Measurements from ENCODE around the gene GARNL3. TPM values are rescaled to one million over a fixed set of nuclear protein-coding genes. Genes with fewer than 3 reads are reported as not detected.

Gene GARNL3
- total and polyA plus RNA-seq, 2 donors (not counting 3 experiments of a cell fraction or from before 2014, with no cell fraction given): 1.4 to 8.3 TPM

DNA sequence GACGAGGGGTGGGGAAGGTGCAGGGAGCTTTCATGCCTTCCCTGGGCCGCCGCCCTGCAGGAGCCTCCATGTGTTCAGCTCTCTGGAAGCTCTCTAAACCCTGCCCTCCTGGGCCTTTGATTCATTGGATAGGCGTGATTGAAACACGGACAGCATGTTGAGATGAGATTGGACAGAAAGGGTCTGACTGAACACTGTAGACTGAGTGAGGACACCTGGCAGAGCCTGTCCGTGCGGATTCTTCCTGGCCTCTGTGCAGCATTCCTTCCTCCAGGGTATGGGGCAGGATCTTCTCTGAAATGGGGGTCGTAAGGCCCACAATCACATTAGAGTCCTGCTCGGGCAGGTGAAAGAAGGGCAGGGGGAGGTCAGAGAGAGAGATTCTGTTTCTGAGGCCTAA lies 173.8 kb downstream of the GARNL3 start:
- Histone ChIP-seq H3K27me3 (ENCODE audit: control insufficient read depth in 2 of 2, insufficient read depth in 2 of 2, low read length in 2 of 2) (no peaks in the 10 kb centered on the region), H3K27ac (ENCODE audit: insufficient read depth, low read depth, low read length) (no peak overlapping the region), H3K4me1 (ENCODE audit: control insufficient read depth, extremely low read depth, insufficient read depth, low read length) (no peaks in the 10 kb centered on the region), H3K9me1 (replicated peaks; ENCODE audit: control insufficient read depth, extremely low read depth, insufficient read depth, low read length) (no peaks in the 10 kb centered on the region), H4K20me1 (replicated peaks; ENCODE audit: control insufficient read depth, extremely low read depth, insufficient read depth, low read length) (no peaks in the 10 kb centered on the region), H3K36me3 (ENCODE audit: control insufficient read depth in 2 of 2, extremely low read depth in 1 of 2, insufficient read depth in 2 of 2, low read length in 2 of 2) (peaks cover 17 to 50% of the 10 kb centered on the region in 2 experiments), H3K9me3 (replicated peaks; ENCODE audit: control insufficient read depth, insufficient read depth, low read length) (no peaks in the 10 kb centered on the region), H3K4me2 (ENCODE audit: insufficient read depth, low read length) (no peak overlapping the region), H3K9ac (replicated peaks; ENCODE audit: extremely low read depth, insufficient read depth, low read length) (no peak overlapping the region), H2AFZ (ENCODE audit: low read depth, low read length) (no peak overlapping the region), H3K79me2 (ENCODE audit: control insufficient read depth, insufficient read depth, low read length) (no peaks in the 10 kb centered on the region), H3K4me3 (replicated peaks in 1 of 3; ENCODE audit: insufficient read depth in 1 of 3, low read depth in 1 of 3, low read length in 3 of 3) (no peak overlapping the region)
- ChIA-PET CTCF (no interaction called here), POLR2A (no interaction called here)
- FAIRE-seq (no peak), DNase-seq (ENCODE audit: low read depth, low spot score) (no peak)
- intact Hi-C loops (cut with micrococcal nuclease) (no loop called here), dilution Hi-C loops (cut with MboI; ENCODE audit: extremely low pct_ligation_motif_present, low sequenced_read_pairs) (no loop called here)
- TF ChIP-seq JUN (IDR thresholded peaks at IDR 0.05; ENCODE audit: borderline replicate concordance, insufficient read depth, insufficient read length, low read depth): no peak
- TF ChIP-seq MYC (IDR thresholded peaks at IDR 0.05; ENCODE audit: low read depth, low read length): no peak
- no peak for TF ChIP-seq CTCF (IDR thresholded peaks at IDR 0.05; ENCODE audit: extremely low read depth in 1 of 2, insufficient read depth in 1 of 2, low read depth in 1 of 2, low read length in 2 of 2)
- TF ChIP-seq POLR2AphosphoS5 (IDR thresholded peaks at IDR 0.05; ENCODE audit: insufficient read depth, low read depth, low read length): no peak
- TF ChIP-seq, protein P1, sequence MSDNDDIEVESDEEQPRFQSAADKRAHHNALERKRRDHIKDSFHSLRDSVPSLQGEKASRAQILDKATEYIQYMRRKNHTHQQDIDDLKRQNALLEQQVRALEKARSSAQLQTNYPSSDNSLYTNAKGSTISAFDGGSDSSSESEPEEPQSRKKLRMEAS (IDR thresholded peaks at IDR 0.05; ENCODE audit: insufficient read depth, insufficient read length): no peak
- TF ChIP-seq POLR2A (IDR thresholded peaks at IDR 0.05; ENCODE audit: low read depth, low read length): no peak
- no peak for TF ChIP-seq EZH2 (IDR thresholded peaks at IDR 0.05; ENCODE audit: borderline replicate concordance, low read depth, low read length, severe bottlenecking)
- no peak for TF ChIP-seq GATA2 (IDR thresholded peaks at IDR 0.05; ENCODE audit: insufficient read depth, insufficient read length, low read depth, low read length)
- no peak for TF ChIP-seq FOS (IDR thresholded peaks at IDR 0.05; ENCODE audit: borderline replicate concordance, insufficient read depth, low read length)
- BruUV-seq (replicated peaks): no TSS peak

Other genes starting within 250 kb of the GARNL3 start
- gene ANGPTL2, start 142.1 kb upstream of the GARNL3 start, total RNA-seq: 21.8 and 24.5 TPM in 2 replicates
- 15.1 and 15.5 TPM in 2 replicates for gene ANGPTL2, start 142.1 kb upstream of the GARNL3 start, polyA plus RNA-seq
- 17.0 and 19.3 TPM in 2 replicates for gene SLC2A8, start 132.4 kb downstream of the GARNL3 start, total RNA-seq
- 26.1 and 33.5 TPM in 2 replicates for gene SLC2A8, start 132.4 kb downstream of the GARNL3 start, polyA plus RNA-seq
- 8.9 and 10.6 TPM in 2 replicates for gene ZNF79, start 159.6 kb downstream of the GARNL3 start, total RNA-seq
- 6.1 and 6.3 TPM in 2 replicates for gene ZNF79, start 159.6 kb downstream of the GARNL3 start, polyA plus RNA-seq
- gene RPL12, start 186.6 kb downstream of the GARNL3 start, total RNA-seq: 1,231 and 1,361 TPM in 2 replicates
- gene RPL12, start 186.6 kb downstream of the GARNL3 start, polyA plus RNA-seq: 2,140 and 3,007 TPM in 2 replicates
- 18.5 and 18.9 TPM in 2 replicates for gene LRSAM1, start 186.7 kb downstream of the GARNL3 start, total RNA-seq
- 10.8 and 12.6 TPM in 2 replicates for gene LRSAM1, start 186.7 kb downstream of the GARNL3 start, polyA plus RNA-seq